MV-4-11 (cell line): ENCODE results near the gene CIDEA.
"Not testable (repeated sequence)": the region's sequence is repeated elsewhere in the genome, so short reads cannot be mapped to it uniquely, and the experiment has no call there.

ENCODE experiments used
- DNase-seq: peaks from one replicate; lab custom pipeline; 2025; lab: John Stamatoyannopoulos, UW

CIDEA gene, protein sequence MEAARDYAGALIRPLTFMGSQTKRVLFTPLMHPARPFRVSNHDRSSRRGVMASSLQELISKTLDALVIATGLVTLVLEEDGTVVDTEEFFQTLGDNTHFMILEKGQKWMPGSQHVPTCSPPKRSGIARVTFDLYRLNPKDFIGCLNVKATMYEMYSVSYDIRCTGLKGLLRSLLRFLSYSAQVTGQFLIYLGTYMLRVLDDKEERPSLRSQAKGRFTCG

GRCh38 chr18:12254136-12254819, at the start of gene CIDEA:
TSS of gene CIDEA (plus strand) at chr18:12254361. CDS start at chr18:12254384, 23 bp downstream.
- no peak for DNase-seq

- not testable (repeated sequence) for DNase-seq
These were observed 45.6 kb upstream of the CIDEA start for GRCh38 chr18:12208296-12209153.

DNA sequence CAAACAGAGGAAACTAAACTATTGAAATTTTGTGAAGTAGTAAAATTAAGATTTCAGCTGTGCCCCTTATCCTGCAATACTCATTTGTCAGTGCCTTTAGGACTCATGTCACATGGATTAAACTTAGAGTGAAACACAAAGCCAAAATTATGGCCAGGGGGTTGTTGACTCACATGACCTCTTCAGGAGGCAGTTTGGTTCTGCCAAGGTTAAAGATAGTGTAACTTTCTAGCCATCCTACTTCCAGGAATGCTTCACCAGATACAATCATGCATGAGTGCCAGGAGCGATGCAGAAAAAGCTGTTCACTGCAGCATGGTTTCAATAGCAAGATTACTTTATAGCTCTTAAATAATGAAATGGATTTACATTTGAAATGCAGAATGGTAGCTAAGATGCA, 41.9 kb upstream of the CIDEA start:
- DNase-seq: not testable (repeated sequence)

DNA sequence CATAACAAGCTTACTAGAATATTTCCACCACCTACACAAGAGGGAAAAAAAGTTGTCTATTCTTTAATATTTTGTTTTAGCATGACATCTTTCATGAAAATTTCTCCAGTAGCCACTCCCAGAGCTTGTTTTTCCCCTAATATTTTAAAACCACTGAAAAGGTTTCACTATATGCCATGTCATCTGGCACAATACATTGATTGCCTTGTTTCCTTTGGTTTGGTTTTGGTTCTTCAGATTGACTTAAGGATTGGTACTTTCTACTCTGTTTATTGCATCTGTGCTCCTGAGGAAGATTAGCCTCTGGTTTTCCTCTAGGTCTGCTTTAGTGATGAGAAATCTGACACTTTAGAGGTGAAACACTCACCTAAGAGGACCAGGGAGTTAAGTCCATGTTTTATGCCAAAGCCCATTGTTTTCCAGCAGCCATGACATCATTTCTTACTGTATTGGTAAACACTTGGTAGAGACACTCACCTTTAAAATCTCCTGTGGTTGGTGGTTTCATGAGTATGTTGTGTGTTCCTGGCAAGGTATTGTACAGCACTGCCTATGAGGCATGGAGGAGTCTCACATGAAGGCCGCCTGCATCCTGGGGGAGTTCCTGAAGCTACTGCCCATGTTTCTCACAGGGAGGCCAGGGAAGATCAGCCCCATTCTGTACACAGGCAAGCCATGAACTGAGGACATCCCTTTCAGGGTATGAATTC, 39.7 kb upstream of the CIDEA start:
- peak; percentile 15 for DNase-seq

DNA sequence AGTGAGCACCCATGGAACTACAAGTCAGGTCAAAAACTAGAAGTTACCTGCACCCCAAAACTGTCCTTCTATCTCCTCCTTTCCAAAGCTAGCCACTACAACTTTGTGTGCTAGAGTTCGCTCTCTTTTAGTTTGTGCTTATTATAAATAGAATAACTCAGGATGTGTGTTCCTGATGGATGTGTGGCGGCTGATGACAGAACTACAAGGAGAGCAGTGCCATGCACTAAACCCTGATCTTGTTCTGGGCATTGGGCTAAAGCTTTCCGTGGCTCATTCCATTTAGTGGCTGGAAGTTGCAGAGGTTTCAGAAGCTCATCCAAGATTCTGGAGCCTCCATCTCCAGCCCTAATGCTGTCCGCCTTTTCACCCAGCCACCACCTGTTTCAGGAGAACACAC, 37.7 kb upstream of the CIDEA start:
- DNase-seq: not testable (repeated sequence)

- DNase-seq: not testable (repeated sequence)
These were observed 35.6 kb upstream of the CIDEA start for GRCh38 chr18:12218603-12219002.

DNA sequence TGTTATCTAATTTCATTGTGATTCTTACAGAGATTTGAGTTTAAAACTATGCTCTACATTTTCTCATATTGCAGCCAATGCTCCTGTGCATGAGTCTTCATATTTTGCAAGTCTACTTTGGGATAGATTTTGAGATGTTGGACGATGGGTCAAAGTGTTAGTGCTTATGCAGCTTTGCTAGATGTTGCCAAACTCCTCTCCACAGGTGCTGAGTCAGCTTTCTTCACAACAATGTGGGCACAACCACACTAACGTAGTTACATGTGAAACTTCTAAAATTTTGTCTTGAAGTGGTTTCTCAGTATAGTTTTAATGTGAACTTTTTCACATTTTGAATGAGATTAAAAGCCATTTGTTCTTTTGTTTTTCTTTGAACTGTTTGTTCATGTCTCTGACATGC, 32.1 kb upstream of the CIDEA start:
- DNase-seq: not testable (repeated sequence)

GRCh38 chr18:12223326-12223725, 30.8 kb upstream of the CIDEA start:
- not testable (repeated sequence) for DNase-seq

- not testable (repeated sequence) for DNase-seq
These were observed 27.4 kb upstream of the CIDEA start for GRCh38 chr18:12226807-12227206.

DNA sequence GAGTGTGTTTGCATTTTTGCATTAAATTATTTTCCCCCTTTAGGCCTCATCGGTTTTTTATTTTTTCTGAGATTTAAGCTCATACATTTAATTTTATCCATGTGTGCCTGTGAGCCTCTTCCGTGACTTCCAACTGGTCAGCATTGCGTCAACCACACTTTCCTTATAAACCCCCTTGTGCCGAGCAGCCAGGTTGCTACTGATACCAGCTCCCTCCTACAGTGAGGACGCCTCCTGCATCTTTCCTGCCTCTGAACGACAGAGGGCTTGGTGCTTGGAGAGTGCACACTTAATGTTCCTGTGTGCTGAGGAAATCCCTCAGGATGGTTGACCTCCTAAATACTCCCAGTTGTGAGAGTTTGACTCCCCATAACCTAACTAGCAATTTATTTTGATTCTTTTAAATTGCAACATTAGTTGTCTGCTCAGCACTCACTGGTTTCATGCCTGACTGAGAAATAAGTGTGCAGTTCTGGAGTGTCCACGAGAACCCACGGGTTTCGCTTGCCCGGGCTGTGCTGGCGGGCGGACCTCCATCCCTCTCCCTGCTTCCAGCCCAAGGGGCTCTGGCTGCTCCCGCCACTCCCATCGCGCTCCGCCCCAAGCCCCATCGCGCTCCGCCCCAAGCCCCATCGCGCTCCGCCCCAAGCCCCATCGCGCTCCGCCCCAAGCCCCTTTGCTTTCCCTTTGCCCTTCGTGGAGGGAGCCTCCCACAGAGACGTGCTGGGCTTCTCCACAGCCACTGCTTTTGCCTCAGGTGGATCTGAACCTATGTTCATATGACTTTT, 26.6 kb upstream of the CIDEA start:
- not testable (repeated sequence) for DNase-seq

DNA sequence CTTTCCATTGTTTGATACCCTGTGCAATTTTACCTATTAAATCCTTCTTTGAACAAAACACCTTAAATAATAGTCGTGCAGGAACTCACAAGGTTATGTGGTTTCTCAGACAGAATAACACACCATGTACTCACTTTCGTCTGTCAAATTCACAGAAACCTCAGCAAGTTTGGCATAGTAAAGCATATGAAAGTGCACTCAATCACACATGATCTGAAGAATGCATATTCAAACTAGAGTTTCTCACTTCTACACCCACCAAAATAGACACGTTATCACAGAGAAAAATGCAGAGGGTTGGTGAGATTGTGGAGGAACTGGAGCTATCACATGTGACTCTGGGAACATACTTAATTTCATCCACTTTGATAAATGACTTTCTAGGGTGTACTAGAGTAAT, 25.9 kb upstream of the CIDEA start:
- DNase-seq: not testable (repeated sequence)

DNA sequence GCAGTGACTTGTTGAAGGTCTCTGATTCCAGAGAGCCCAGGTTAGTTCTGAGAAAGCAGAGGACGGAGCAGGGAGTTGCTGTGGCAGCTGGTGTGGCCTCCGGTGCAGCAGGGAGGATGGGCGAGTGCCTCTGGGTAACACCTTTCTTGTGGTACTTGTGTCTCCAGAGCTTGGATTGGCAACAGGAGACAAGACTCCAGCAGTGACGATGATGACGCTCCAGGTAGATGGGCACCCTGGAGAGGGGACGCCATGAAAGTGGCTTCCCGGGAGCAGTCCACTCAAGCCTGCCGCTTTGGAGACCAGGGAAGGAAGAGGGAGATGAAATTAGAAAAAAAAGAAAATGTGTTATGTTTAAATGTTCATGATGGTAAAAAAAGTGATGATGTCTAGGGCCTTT, 23.6 kb upstream of the CIDEA start:
- DNase-seq: not testable (repeated sequence)

DNA sequence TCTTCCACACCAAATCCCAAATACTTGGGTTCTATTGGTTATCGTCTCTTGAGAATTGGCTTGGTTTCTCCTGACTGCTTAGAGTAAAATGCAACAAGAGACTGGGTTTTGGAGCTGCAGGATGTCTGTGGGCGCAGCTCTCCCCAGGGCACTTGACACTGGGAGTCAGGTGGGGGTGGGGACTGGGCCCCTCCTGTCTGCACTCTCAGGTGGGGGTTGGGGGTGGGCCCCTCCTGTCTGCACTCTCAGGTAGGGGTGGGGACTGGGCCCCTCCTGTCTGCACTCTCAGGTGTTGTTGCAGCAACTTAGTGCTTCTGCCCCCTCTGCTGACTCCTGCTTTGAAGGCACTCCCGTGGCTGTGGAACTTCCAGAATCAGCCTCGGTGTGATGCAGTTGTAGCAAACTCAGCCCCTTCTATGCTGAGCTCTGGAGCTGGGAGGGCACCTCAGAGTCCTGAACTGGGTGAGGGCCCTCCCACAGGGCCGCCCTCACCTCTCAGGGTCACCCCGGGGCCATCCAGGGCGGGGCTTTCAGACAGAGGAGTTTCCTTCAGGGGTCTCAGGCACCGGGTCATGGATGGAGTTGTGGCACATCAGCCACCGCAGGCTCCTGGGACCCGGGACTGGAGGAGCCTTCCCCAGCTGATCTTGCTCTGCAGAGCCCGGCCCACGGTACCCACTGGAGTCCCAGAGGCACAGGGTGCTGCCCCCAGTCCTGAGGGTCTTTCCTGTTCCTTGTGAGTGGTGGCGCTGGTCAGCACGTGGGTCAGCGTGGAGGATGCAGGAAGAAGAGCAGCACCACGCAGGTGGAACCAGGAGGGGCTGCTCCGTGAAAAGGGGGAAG, 22.9 kb upstream of the CIDEA start:
- no peak for DNase-seq

DNA sequence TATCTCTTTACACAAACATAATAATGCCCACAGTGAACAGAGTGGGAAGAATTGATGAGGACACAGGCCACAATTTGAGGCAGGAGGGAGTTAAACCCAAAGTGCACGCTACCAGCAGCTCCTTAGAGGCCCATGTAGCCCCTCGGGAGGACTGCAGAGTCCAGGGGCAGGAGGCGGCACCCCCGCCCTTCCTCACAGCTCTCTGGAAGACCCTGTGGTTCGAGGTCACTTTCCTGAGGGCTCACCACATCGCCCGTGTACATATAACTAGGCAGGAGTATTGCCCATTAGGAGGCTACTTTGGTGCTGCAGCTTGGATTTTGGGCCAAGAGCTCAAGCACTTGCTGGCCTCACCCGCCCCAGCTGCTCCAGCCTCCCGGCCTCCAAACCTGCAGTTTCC, 22.2 kb upstream of the CIDEA start:
- DNase-seq: no peak

- DNase-seq: no peak
These were observed 20.8 kb upstream of the CIDEA start for GRCh38 chr18:12233378-12233777.

DNA sequence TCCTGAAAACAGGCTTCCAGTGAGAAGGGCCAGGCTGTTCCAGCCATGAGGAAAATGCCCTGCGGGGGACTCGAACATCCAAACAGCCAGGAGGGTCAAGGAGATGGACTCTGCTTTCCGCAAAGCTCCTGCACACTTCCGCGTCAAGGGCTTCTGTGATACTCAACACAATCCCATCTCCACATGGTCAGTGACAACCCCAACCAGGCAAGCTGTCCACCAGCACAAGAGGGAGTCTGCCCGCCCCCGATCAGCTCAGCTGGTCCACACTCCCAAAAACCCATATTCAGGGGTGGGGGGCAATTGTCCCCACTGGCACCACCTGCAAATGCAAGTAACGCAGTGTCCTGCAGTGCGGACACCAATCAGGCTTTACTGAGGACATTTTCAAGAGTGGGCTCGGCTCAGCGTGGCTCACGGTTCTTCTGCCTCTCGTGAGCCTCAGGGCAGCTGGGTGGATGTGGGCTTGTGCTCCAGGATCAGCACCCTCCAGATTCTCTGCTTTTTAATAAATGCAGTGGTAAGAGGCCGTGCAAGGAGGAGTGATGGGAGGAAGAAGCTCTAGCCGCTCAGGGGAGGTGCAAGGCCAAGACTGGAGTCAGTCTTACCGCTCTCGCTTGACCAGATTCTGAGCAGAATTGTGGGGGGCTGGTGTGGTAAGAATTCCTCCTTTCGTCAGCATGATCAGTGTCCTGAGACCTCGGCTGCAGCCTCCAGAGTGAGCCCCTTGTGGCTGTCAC, 19.5 kb upstream of the CIDEA start:
- DNase-seq: no peak

GRCh38 chr18:12236141-12236540, 18.0 kb upstream of the CIDEA start:
- DNase-seq: no peak

DNA sequence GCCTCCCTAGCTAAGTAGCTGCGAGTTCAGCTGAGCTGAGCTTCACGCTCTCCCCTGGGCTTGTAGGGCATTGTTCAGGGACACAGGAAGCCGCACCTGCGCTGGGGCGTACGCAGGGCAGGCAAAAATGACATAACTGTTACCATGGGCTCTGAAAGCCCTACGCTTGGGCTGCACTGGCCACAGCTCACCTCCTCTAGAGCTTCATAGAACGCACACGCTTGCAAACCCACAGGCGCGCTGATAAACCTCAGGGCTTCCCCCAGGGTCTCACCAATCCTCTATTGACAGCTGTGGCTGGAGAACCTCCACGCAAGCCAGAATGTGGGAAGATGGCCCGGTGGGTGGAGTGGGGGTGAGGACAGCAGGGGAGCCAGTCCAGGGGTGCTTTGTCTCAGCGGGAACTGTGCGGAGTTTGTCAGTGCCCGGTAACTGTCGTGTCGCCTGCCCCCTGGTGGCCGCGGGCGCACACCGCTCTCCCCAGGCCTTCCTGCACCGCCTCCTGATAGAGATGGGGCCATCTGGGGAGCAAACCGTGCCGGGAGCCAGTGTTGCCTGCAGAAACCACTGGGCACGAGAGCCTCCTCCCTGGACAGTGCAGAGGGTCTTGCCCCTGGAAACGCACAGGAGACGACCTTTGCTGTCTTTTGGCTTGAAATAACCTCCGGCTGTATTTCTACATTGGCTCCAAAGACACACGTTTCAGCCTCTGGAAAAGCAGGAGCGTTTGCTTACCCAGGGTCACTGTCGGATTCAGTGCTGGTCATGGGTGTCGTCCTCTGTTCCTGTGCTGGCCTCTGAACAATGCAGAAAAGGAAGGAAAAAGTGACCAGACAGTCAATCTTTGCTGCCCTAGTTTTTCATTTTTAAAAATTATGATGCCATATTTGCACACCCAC, 17.0 kb upstream of the CIDEA start:
- peak; percentile 24 for DNase-seq

GRCh38 chr18:12238826-12239225, 15.3 kb upstream of the CIDEA start:
- no peak for DNase-seq
